Measurements from ENCODE around the gene VLDLR.

Gene VLDLR

DNA sequence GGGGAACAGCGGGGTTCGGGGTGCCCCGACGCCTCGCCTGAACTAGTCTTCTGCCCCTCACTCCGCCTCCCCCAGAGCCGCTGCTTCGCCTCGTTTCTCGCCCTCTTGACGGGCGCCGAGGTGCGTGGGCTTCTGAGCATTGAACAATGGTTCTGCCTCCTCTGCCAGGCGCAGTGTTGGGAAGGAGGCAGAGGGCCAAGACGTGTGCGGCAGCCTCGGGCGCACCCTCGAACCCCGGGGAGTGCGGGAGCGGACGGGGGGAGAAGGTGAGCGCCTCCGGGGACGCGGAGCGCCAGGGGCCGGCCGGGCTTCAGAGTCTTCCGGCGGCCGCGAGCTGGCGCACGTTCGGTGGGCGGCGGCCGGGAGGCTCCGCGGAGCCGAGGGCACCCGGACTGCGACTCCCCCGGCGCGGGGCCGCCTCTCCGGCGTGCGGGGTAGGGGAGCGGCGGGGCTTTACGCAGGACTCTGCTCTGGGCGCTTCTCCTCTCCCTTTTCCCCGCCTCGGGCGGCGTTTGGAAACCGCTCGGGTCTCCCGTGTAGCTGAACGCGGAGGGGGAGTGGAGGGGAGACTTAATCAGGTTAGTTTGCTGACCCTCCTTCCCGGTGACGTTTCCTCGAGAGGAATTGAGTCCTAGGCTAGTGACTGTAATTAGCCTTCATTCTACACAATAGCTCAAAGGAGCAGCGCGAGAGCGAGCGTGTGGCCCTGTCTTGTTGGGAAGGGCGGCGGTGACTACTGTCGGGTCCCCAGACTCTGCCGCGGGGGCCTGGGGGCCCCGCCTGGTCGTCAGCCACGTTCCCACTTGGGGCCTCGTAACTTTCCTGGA is 1.1 kb downstream of the VLDLR start:
- no peak for DNase-seq

DNA sequence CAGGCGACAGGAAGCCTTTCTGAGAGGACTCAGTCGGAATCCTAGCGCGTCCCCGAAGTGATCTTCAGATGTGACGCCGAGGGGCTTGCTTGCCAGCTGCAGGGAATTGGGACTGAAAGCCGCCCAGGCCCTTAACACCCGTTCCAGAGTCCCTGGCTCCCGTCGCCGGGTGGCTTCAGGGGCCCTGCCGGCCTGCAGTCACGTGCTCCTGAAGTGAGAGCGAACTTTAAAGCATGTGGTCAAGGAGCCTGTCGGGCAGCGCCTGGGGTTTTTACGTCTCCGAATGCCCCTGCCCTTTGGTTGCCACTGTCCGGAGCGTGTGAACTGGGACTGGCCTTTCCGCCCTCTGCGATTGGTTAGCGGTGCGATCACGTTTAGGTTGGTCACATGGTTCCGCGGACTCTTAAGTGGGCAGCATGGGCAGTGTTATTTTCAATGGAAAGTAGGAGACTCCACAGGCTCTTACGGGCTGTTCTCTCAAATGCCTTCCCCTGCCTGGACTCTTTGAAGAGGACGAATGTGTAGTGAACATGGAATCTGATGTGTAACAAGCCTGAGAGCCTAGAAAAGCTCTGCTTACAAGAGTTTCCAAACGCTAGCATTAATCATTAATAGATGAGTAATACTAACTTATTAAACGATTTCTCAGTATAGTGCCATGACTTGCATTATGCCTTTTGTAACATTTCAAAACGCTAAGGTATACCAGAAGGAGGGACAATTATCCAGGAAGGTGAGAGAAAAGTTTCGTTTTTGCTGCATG is 1.9 kb downstream of the VLDLR start:
- no peak for DNase-seq

DNA sequence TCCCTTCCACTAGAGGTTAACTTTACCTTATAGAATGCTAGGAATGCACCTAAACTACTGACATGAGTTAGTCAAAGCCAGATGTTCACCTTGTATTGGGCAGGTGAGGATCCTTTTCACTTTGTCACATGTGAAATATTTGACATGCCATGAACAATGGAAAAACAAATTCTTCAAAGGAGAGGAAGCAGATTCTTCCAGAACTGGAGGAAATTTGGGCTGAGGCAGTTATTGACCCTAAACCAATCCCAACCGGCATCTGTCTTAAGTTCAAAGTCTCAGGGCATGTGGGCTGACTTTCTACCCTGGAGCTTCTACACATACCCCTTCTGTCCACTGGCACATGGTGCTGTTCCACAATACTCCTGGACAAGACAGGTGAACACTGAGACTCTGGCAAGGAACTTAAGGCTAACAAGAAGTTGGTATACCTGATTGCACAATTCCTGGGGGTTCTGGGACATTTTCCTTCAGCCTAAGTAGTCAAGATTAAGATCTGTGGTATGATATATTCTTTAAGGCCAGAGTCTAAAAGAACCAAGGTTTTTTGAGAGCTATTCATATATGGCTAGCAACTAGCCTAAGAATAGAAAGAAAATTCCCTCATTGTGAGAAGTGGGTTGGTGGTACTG is 2.6 kb downstream of the VLDLR start:
- DNase-seq, result no peak

DNA sequence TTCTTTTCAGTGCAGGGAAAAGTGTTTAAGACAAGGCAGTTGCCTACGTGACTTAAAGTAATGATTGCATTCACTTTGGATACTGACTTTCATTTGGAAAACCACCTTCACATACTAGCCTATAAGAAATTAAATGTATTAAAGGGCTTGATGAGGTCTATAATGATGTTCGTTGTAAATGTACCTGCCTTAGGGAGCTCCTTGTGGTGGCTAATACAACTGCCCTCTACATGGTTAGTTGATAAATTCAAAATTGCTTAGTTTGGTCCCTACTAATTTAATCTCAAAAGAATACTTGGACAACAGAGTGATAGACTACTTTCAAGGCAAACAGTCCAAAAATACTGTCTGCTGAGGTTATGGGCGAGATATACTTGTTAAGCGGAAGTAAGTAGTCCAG is 3.8 kb downstream of the VLDLR start:
- DNase-seq, result no peak

DNA sequence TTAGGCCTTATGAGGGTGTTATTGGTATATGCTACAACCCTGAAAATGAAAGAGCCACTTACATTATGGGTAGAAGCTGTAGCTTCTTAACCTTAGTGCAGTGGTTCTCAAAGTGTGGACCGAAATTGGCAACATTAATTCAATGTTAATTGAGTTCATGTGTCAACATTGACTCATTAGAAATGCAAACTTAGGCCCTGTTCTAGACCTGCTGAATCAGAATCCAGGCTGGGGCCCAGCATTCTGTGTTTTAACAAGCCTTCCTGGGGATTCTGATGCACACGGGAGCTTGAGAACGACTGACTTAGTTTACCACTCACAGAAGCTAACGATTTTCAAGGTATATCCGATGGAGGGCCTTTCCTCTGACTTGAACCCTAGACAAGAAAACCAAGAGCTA is 7.3 kb downstream of the VLDLR start:
- no peak for DNase-seq

DNA sequence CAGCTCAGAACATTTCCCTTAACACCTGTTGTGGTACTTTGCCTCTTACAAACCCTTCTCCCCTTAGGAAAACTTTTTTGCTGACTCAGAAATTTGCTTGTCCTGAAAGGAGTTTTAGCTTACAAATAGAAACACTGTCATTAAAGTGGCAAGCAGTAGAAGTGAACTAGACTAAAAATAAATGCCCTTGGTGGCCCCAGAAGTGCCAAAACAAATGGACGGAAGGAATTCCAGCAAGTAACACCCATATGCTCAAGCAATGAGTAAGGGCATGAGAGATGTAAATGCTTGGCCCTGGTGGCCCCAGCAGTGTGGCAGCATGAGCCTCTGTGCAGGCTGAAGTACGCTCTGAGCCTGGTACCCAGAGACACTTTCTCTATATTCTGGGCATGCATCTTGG is 8.6 kb downstream of the VLDLR start:
- no peak for DNase-seq

DNA sequence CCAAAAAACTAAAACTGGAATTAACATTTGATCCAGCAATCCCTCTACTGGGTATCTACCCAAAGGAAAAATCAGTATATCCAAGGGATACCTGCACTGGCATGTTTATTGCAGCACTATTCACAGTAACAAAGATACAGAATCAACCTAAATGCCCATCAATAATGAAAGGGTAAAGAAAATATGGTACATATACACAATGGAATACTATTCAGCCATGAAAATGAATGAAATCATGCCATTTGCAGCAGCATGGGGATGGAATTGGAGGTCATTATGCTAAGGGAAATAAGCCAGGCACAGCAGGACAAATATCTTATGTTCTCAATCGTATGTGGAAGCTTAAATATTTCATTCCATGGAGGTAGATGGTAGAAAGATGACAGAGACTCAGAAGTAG is 9.7 kb downstream of the VLDLR start:
- no peak for DNase-seq

DNA sequence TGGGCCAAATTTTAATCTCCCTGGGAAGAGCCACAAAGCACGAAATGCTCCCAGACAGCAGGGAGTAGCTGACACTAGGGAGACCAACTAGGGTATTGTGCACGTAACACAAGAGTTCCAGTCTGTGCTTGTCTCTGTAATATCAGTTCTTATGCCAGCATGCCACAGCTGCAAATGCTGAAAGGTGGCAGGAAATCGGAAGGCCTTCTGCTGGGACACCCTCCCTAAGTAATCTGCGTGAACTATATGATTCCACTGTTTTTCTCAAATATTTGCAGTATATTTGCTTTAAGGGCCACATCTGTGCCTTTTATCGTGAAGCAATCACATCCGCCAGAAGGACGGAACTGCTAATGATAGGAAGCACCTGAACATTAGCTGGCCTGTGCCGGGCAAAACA is 12.6 kb downstream of the VLDLR start:
- DNase-seq, result no peak

DNA sequence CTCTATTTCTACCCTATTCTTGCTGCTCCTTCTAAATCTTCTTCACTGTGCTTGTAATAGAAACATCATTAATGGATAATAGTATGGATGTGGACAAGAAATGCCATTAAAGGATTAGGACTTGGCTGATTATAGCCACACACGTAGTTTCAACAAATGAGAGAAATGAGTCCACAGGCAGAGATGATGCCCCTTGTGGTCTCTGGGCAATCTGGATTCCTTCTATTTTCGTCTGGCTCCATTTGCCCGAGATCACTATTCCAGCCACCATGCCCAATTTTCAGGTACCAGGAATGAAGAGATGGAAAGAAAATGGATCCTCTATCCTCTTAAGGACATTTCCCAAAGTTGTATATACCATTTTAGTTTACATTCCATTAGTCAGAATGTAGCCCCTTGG is 13.2 kb downstream of the VLDLR start:
- no peak for DNase-seq

DNA sequence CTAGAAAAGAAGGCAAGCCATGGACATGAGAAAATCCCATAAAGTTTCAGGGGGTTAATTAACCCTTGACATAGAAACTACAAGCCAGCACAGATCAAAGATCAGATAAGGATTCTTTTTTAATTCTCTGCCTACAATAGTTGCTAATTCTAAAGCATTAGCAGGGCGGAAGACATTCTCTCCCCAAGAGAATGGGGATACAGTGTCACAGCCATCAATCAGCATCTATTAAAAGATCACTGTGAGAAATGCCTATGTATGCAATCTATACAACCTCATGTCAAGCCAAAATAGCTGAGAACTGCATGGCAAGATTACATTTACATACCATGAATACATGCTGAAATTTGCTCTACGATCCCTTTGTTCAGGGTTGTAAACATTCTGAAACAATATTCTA is 14.3 kb downstream of the VLDLR start:
- no peak for DNase-seq

DNA sequence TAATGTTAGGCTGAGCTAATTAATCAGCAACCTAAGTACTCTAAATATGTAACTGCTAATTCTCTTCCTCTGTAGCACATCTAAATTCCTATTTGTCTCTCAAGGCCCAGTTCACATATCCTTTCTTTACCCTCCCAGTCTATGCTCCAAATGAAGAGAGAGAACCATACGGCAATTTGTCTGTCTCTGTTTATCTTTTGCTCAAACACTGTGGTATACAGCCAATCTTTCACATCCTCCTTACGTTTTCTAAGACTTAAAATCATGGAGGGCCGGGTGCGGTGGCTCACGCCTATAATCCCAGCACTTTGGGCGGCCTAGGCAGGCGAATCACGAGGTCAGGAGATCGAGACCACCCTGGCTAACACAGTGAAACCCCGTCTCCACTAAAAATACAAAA is 15.8 kb downstream of the VLDLR start:
- DNase-seq, result no peak

DNA sequence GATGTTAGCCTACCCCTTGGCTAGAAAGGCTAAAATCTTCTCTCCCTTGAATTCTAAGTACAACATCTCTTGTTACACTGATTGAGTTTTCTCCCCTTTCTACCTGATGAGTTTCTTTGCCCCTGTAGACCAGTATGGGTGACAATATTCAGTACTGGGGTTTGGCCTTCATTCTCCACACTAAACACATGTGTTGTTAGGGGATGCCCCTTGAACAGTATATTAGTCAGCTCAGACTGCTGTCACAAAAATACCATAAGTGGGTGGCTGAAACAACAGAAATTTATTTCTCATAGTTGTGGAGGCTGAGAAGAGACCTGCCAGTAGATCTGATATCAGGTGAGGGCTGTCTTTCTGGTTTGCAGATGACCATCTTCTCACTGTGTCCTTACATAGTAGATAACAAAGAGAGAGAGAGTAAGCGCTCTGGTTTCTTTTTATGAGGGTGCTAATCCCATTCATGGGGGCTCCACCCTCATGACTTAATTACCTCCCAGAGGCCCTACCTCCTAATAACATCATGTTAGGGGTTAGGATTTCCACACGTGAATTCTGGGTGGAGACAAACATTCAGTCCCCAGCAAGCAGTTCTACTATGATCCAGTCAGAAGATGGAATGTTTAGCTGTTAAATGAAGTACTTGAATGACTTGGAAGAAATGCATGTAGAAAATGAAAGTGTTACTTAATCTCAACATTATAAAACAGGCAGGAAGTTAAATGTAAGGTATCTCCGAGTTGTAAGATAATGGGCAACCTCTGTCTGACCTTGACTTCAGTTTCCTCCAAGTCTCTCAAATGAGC is 17.5 kb downstream of the VLDLR start:
- no peak for DNase-seq

DNA sequence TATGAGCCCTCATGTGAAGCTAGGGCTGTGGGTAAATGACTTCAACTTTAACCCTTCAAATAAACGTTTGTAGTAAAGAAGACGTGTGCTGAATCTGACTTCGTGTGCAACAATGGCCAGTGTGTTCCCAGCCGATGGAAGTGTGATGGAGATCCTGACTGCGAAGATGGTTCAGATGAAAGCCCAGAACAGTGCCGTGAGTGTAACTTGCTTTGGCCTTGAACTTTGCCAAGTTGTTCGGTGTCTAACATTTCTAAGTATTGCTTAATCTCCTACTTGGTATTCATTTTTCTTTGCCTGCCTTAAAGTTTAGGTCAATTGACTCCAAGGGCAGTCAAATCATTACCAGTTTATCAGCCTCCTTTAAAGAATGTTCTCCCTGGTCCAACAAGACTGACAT is 18.2 kb downstream of the VLDLR start:
- DNase-seq, result no peak

DNA sequence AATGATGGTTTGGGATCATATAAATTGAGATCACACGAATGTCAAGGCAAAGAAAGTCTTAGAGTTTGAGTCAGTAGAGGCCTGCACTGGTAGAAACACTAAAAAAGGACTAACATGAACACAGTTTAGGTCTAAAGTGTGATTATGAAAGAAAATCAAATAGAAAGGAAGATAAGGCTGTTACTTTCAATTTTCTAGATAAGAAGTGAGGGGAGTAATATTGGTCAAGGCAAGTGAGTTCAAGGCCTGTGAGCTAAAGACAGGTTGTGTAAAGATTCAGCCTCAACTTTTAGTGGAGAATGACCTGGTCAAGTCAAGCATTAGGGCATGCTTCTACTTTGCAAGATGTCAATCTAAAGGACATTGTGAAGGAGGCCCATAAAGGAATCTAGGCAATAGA is 19.0 kb downstream of the VLDLR start:
- DNase-seq, result no peak

DNA sequence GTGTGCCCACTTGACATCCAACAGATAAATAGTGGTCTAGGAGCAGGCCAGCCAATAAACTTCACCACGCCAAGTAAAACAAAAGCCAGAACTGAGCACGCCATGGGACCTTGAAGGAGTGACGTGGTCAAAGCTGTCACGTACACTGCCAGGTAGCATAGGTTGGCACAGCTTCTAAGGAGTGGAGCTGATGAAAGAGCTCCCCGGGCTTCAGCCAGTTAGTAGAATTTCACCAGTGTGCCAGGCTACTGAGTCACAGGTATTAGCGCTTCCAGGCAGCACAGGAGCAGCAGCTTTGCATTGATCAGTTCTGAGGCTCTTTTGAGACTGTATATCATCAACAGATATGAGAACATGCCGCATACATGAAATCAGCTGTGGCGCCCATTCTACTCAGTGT is 19.4 kb downstream of the VLDLR start:
- no peak for DNase-seq

DNA sequence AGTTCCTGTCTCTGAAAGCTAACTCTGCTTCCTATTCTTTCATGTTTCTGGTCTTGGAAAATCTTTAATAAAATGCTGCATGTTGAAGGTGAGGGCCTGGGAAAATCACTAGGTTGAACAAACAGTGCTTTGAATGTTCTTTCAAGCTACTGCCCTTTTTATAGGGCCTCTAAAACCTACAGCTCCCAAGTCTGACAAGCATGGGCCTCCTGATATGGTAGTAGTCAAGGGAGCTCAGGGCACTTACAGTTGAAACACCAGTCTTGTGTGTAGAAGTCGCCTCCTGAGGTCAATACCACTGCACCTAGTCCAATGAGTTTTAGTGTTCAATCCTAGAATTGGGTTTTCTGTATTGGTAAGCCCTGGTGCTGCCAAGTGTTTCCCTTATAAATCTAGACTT is 20.5 kb downstream of the VLDLR start:
- DNase-seq, result no peak

DNA sequence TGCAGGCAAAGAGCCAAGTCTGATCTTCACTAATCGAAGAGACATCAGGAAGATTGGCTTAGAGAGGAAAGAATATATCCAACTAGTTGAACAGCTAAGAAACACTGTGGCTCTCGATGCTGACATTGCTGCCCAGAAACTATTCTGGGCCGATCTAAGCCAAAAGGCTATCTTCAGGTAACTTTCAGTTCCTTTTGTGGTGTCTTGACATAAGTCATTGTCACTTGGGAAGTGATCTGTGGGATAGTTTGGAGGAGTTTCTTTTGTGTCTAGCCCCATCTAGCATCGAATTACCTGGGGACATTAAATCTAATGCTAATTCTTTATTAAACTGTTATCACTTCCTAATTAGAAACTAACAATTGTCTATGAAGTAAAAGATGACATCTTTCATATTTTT is 24.0 kb downstream of the VLDLR start:
- no peak for DNase-seq

DNA sequence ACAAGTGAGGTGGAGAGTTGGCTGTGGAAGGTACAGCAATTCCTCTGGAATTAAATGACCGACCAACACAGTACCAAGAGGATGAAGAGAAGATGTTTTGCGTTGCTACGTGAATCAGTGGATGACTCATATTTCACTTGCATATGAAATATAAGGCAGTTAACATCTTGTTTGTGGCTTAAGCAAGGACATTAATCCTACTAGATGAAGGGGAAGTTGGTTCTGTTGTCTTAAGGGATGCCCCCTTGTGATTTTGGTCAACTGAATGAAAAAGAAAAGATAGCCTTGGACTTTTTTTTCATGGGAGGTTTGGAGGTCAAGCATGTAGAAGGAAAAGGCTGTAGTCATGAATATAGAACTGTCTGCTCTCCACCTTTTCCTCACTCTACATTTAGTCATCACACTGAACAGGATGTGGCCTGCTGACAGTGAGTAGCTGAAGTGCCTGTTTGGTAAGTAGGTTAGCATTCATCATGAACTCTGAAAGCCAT is 33.9 kb downstream of the VLDLR start:
- peak; percentile 27 for DNase-seq

DNA sequence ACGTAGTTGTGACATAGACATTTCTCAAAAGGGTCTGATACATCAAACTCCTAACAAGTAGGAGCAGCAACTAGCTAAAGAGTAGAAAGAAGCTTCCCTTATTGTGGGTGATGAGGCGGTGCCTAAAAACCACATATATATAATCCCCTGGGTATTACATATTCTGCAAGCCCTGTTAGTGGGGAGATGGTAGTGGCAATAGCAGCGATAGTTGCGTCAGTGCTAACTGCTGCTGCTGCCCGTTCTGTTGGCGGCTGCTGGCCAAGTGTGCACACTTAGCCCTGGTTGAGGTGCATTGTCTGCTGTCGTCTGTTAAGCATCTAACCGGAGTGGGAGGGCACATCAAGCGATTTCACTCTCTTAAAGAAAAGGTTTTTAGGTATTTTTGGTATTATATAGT is 35.8 kb downstream of the VLDLR start:
- no peak for DNase-seq

DNA sequence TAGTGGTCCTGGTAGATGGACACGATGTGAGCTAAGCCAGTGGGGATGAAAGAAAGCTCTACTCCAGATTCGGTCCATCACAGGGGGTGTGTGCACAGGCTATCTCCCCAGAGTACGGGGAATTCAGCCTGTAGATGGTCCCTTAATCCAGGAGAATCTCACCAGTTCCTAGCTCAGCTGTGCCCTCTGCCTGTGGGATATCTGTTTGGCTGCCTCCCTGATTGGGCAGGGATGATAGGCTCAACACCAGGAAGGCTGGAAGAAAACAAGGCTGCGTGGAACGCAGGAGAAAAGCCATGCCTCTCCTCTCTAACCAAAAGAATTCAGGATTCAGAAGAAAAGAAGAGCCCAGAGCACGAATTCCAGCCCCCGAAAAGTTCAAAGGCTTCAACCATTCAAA is 40.9 kb downstream of the VLDLR start:
- no peak for DNase-seq

DNA sequence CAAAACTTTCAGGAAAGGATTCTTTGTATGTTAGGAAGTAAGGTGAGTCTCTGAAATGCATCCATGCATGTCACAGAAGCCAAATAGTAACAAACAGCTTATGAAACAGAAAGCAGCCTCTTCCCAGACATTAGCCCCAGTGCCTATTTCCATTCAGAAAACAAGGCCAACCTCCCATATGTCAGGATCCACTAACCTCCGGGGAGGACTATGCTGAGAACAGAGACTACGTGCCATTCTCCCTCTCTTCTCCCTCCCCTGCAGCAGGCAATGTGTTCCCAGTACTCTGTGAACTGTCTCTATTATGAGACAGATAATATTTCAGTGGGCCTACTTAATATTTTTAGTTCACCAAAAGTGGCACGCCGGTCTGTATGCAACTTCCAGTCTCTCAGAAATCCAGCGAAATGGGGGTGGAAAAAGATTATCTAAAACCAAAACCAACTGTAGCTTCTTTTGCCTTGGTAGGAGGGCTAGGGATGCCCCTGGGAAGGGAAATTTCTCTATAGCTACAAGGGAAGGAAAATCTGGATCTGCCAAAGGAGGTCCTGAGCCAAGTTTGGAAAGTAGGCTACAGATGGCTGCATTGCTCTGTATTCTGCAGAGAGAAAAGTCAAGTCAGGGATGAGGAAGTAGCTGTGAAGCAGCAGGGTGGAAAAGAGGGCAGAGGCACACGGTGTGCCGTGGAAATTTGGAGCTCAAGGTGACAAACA is 42.0 kb downstream of the VLDLR start:
- no peak for DNase-seq

All from T1000 (cell line).